Measurements from ENCODE around the gene IL10RA. TPM values are rescaled to one million over a fixed set of nuclear protein-coding genes. Genes with fewer than 3 reads are reported as not detected.
"Not testable (repeated sequence)": the region's sequence is repeated elsewhere in the genome, so short reads cannot be mapped to it uniquely, and the experiment has no call there.

Gene IL10RA
- total RNA-seq, 1 donor from 2014 or later = not detected

DNA sequence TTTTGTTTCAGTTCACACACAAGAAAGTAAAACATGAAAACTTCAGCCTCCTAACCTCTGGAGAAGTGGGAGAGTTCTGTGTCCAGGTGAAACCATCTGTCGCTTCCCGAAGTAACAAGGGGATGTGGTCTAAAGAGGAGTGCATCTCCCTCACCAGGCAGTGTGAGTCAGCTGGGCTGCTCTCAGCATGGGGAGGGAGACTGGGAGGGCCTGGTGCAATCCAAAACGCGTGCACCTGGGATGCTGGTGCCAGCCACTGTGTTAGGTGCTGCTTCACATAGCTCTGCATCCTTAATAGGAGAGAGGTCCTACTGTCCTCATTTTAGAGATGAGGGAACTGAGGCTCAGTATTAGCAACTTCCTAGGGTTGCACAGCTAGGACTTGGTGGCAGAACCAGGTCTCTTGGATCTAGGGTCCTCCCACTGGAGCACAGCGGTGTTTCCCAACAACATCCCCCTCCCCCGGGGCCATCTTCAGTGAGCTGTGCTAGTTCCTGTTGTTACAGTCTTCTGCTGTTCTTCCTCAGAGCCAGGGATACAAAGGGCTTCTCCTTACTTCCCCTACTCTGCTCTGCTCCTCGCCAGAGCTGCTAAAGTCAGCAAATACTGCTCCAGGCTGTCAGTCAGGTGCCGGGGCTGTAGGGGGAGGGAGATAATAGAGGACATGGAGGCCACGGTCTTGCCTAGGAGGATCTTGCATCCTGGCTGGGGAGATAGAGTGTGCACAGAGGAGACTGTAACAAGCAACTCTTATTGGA lies 8.0 kb downstream of the IL10RA start:
- DNase-seq = no peak

DNA sequence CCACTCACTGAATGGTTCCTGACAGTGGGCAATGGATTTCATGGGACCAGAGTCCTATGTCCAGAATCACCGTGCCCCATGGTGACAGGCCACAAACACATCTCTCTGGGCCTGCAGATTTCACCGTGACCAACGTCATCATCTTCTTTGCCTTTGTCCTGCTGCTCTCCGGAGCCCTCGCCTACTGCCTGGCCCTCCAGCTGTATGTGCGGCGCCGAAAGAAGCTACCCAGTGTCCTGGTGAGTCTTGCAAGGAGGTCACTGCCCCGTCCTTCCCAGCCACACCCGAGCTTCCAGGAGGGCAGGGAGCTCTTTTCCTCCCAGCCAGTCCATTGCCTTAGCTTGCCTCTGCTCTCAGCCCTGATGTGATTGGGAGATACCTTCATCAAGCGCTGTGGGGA lies 9.3 kb downstream of the IL10RA start:
- no peak for DNase-seq

DNA sequence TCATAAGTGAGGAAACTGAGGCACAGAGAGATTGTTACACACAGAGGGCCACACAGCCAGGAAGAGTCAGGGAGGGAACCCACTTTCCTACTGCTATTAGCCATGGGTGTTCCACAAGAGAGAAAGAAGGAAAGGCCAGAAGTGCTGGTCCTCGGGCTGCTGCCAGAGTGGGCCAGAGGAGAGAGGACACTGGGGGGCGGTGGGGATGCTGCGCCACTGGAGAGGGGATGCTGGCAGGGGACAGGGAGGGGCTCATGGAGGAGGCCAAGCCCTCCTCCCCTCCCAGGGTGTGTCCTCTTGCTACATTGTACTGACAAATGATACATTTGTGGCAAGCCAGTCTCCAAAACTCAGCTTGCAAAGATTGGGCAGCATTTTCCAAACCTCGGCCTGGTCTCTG lies 9.9 kb downstream of the IL10RA start:
- DNase-seq = no peak

DNA sequence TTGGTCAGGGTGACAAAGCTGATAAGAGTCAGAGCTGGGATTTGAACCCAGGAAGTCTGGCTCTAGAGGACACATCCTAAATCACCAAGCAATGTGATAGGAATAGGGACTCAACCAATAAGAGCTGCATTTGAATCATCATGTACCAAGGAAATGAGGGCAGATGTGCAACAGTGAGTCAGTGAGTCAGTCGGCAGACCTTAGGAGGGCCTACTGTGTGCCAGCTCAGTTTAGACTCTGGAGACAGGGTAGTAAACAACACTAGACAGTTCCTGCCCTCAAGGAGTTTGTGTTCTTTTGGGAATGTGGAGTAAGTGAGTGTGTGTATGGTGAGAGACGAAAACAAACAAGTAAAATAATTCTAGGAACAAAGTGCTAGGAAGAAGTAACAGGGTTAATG lies 11.2 kb downstream of the IL10RA start:
- DNase-seq = no peak

DNA sequence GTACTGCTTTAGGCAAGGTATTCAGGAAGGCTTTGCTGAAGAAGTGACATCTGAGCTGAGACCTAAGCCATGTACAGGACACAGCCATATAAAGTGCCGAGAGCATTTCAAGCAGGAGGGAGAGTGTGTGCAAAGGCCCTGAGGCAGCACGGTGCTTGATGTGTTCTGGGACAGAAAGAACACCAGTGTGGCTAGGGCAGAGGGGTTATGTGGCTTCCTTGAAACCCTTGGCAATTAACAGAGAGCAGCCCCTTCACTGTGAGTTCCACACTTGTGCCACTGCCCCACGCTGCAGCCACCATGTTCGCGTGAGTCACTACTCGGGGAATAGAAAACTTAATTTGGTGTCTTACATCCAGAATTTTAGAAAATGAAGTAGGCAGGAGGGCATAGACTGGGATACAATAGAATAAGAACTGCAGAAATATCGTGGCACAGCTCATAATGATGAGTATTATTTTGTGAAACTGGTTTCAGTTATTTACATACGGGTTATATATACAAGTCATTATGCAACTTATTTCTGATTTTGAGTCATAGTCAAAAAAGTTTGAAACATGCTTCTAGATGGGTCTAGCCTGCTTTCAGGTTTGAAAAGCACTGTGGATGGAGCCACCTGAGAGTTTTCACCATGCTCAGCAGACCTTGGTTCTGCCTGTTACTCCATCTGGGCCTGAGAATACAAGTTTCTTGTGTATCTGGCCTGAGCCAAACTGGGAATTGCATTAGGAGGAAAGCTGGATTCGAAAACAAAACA lies 11.8 kb downstream of the IL10RA start:
- no peak for DNase-seq

DNA sequence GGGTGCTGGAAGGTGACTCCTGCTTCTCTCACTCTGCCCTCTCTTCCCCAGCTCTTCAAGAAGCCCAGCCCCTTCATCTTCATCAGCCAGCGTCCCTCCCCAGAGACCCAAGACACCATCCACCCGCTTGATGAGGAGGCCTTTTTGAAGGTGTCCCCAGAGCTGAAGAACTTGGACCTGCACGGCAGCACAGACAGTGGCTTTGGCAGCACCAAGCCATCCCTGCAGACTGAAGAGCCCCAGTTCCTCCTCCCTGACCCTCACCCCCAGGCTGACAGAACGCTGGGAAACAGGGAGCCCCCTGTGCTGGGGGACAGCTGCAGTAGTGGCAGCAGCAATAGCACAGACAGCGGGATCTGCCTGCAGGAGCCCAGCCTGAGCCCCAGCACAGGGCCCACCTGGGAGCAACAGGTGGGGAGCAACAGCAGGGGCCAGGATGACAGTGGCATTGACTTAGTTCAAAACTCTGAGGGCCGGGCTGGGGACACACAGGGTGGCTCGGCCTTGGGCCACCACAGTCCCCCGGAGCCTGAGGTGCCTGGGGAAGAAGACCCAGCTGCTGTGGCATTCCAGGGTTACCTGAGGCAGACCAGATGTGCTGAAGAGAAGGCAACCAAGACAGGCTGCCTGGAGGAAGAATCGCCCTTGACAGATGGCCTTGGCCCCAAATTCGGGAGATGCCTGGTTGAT lies 12.6 kb downstream of the IL10RA start:
- no peak for DNase-seq

DNA sequence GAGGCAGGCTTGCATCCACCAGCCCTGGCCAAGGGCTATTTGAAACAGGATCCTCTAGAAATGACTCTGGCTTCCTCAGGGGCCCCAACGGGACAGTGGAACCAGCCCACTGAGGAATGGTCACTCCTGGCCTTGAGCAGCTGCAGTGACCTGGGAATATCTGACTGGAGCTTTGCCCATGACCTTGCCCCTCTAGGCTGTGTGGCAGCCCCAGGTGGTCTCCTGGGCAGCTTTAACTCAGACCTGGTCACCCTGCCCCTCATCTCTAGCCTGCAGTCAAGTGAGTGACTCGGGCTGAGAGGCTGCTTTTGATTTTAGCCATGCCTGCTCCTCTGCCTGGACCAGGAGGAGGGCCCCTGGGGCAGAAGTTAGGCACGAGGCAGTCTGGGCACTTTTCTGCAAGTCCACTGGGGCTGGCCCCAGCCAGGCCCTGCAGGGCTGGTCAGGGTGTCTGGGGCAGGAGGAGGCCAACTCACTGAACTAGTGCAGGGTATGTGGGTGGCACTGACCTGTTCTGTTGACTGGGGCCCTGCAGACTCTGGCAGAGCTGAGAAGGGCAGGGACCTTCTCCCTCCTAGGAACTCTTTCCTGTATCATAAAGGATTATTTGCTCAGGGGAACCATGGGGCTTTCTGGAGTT lies 13.3 kb downstream of the IL10RA start:
- DNase-seq = no peak

DNA sequence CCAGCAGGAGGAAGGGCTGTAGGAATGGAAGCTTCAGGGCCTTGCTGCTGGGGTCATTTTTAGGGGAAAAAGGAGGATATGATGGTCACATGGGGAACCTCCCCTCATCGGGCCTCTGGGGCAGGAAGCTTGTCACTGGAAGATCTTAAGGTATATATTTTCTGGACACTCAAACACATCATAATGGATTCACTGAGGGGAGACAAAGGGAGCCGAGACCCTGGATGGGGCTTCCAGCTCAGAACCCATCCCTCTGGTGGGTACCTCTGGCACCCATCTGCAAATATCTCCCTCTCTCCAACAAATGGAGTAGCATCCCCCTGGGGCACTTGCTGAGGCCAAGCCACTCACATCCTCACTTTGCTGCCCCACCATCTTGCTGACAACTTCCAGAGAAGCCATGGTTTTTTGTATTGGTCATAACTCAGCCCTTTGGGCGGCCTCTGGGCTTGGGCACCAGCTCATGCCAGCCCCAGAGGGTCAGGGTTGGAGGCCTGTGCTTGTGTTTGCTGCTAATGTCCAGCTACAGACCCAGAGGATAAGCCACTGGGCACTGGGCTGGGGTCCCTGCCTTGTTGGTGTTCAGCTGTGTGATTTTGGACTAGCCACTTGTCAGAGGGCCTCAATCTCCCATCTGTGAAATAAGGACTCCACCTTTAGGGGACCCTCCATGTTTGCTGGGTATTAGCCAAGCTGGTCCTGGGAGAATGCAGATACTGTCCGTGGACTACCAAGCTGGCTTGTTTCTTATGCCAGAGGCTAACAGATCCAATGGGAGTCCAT lies 14.1 kb downstream of the IL10RA start:
- no peak for DNase-seq

DNA sequence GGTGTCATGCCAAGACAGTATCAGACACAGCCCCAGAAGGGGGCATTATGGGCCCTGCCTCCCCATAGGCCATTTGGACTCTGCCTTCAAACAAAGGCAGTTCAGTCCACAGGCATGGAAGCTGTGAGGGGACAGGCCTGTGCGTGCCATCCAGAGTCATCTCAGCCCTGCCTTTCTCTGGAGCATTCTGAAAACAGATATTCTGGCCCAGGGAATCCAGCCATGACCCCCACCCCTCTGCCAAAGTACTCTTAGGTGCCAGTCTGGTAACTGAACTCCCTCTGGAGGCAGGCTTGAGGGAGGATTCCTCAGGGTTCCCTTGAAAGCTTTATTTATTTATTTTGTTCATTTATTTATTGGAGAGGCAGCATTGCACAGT lies 14.6 kb downstream of the IL10RA start:
- DNase-seq = no peak

DNA sequence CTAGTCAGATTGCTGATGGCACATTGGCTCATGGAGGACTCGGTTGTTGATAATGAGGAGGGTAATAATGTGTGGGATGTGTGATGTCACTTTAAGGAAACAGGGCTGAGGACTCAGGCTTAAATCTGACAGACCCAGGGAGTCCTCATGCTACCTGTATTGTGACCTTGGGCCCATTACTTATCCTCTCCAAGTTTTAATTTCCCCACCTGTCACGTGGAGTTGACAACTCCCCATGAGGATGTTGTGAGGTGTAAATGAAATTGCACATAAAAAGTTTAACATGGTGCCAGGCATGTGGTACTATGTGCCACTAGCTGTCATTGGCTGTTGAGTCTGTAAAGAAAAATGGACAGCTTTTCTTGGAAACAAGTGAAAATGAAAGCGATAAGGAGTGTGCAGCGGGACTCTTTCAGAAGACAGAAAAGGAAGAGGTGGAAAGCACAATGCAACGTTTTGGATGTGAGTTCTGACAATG lies 15.3 kb downstream of the IL10RA start:
- no peak for DNase-seq

DNA sequence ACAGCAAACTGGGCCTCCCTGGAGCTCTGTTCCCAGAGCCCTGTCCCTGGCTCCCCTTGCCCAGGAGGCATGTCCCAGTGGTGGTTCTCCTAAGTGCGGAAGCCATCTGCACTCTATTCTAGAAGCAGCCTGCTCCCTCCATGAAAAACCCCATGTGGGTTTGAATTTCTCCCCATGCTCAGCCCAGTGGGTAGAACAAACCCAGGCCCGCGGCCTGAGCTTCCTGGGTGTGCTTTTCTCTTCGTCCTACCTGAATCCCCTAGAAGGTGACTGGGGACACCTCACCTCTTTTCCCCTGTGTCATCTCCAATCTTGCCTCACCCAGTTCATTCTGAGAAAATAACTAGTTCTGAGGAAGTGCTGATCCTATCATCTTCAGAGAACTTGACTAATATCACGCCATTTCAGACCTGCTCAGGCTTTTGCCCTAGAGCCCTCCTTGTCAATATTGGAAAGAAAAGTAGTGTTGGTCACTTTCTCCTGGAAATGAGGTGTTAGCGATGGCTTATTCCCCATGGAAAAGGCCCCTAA lies 15.9 kb downstream of the IL10RA start:
- no peak for DNase-seq

DNA sequence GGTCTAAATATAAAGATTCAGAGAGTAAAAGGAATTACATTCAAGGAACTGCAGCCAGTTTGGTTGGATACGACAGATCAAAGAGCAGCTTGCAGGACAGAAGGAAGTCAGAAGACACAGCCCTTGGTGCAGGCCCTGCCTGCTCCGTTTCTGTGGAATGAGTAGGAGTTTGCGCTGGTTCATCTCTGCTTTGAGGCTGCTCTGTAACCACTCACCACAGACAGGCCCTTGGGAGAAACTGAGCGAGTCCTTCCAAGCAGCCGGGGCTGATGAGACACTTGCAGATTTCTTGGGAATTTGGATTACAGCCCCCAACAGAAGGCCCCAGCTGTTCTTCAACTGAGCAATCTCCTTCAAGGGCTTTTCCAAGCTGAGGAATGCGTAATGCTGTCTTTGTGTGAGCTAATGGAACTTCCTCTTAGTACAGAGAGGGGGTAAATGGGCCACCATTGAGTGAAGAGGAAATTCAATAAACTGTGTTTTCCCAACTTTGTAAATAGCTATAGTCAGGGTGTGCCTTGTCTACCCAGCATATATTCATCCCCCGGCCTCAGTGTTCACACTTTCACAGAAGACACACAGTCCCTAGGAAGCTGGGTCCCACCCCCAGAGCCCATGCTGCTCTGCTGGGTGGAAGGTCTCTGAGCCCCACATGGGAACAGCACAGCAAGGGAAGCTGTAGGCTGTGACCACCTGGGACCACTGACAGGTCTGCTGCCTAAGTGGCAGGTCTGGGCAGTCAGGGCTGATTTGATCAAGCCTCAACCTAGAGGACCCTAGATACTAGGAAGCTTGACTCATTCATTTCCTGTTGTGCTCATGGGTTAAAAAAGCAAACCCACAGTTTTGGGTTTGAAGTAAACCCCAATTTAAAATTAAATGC lies 16.6 kb downstream of the IL10RA start:
- no peak for DNase-seq

DNA sequence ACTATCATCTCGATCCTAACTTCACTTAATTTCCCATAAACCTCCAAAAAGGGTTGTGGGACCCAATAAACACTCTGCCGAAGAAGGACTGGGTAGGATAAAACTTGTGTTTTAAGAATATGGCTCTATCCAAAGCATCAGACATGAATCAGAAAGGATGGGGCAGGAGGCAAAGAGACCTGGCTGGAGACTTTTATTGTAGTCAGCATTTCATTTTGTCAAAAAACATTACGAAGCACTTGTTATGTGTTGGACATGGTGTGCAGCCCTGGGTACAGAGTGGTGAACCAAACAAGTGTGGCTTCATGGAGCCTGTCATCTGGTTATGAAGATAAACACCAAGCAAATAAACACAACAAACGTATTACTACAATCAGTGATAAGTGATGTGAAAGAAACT lies 17.3 kb downstream of the IL10RA start:
- DNase-seq = no peak

DNA sequence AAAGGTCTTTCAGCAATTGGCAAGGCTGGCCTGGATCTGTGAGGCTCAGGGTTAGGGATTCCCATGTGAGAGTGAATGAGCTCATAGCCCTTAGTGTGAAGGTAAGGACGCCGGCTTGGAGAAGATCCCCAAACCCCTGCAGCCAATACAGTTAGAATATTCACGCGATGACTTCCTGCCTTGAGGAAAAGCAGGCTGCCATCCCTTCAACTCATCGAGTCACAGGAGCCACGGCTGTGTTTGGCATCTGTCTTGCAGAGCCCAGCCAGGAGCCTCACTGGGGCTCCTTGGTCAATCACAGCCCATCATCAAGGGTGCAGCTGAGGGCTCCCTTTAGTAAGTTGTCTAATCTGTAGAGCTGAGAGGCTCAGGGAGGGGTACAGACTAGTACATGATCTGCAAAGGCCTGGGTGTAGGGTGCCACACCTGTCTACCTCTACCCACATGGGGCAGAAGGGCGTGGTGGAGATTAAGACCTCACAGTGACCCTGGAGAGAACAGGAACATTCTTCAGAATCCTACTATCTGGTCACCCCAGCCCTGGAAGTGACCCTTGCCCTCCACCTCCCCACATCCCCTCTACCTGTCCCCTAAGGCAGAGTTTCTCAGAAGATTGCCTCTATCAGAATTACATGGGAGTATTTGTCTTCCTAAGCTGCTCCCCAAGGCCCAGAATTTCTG lies 18.5 kb downstream of the IL10RA start:
- DNase-seq = no peak

DNA sequence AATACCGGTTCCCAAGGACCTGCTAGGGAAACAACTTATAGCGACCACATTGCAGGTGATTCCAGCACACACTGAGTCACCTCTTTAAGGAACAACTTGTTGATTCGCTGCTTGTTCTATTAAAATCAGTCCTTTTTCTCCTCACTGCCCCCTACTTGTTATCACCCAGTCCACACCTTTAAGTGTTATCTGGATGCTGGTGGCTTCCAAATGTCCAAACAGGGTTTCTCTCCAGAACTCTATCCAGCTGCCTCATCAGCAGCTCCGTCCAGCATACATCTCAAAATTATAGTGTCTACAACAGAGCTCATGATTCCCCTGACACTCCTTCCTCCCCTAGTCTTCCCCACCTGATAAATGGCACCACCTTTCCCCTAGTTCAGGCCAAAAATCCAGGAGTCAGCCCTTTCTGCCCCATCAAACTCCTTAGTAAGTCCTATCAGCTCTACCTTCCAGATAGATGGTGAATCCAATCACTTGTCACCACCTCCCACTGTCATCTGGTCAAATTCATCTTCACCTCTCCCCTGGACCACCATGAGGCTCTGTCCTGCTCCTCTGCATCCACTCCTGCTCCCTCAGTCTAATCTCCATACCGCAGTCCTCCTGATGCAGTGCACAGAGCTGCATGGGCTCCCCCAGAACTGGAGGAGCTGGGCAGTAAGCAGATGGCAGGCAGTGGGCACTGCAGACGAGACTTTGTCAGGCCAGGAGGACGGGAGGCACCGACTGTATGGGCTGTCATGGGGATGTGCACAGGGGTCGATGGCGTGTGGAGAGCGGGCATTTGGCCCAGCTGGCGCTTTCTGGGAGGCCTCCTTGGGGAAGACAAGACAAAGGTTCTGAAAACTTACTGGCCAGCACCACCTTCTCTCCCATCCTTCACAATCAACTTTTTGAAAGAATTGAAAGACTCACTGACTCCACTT lies 19.3 kb downstream of the IL10RA start:
- no peak for DNase-seq

DNA sequence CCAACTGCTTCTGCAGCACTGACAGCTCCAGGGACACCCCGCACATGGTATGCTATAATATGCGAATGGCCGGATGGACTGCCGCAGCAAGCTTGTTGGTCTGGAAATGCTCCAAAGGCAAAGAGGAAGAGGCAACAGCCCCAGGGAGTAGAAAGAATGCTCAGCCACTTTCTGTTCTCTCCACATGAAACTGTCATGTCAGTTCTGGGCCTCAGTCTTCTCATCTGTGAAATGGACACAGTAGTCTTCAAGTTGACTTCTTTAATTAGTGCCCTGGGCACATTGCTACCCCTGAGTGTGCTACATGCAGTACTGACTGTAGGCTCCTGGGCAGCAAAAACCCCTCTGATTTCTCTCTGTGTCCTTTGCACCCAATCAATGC lies 19.9 kb downstream of the IL10RA start:
- DNase-seq = no peak

DNA sequence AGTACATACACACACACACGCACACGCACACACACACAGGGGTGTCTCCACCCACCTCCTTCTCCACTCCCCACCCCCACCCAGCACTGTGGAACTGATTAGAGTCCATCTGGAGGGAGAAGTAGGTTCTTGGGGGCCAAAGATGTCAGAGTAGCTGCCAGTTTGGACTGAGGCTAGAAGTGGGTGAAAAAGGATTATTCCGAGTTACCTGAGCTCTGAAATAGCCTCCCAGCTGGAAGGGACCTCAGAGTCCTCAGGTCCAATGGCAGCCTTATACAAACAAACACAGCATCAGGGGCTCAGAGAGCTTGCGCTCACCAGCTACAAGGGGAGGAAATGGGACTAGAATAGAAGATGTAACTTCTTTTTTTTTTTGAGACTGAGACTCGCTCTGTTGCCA lies 20.8 kb downstream of the IL10RA start:
- no peak for DNase-seq

DNA sequence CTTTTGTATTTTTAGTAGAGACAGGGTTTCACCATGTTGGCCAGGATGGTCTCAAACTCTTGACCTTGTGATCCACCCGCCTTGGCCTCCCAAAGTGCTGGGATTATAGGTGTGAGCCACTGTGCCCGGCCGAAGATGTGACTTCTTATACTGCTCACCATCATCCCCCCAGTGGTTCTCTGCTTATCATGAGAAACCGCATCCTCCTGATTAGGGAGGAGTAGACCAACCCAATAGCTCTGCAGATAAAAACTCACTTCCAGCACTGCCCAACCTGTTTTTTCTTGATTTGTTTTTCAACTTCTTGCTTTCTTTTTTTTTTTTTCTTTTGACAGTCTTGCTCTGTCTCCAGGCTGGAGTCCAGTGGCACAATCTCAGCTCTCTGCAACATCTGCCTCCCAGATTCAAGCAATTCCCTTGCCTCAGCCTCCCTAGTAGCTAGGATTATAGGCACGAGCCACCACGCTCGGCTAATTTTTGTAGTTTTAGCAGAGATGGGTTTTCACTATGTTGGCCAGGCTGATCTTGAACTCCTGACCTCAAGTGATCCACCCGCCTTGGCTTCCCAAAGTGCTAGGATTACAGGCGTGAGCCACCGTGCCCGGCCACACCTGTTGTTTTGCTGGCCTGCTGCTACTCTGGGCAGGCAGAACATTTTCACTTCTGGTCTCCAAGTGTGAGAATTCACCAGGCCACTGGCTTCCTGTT lies 21.5 kb downstream of the IL10RA start:
- not testable (repeated sequence) for DNase-seq
